ENCODE data around the gene BIN2.
A peak's percentile ranks its signal among the peaks of the same experiment; 100 is the strongest.

BIN2 gene

GRCh38 chr12:51253276-51253675 is 70.7 kb downstream of the BIN2 start:
- no peak for DNase-seq

GRCh38 chr12:51247523-51248206 is 76.3 kb downstream of the BIN2 start:
- DNase-seq, result no peak

DNA sequence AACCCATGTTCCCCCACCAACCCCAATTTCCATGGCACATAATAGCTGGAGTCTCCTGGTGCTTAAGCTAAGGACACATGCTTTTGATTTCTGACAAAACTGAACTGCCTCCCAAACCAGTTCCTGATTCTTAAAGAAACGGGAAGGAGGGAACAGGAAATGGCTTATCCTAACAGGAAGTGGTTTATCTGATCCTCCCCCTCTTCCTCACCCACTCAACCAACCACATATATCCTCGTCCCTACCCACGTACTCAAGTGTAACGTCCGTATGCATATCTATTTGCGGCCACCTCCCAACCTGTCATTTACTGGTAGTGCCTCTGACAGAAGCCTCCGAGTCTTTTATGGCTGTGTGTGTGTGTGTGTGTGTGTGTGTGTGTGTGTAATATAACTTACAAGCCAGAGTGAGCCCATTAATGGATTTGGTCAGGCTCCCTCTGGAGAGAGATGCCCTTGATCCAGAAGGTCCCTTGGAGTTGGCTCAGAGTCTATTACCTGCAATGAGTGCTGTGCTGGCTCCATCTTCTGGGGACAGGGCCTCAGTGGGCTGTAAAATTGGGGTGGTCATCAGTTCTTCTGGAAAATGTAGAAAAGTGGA is 77.6 kb downstream of the BIN2 start:
- DNase-seq, result peak; percentile 16

DNA sequence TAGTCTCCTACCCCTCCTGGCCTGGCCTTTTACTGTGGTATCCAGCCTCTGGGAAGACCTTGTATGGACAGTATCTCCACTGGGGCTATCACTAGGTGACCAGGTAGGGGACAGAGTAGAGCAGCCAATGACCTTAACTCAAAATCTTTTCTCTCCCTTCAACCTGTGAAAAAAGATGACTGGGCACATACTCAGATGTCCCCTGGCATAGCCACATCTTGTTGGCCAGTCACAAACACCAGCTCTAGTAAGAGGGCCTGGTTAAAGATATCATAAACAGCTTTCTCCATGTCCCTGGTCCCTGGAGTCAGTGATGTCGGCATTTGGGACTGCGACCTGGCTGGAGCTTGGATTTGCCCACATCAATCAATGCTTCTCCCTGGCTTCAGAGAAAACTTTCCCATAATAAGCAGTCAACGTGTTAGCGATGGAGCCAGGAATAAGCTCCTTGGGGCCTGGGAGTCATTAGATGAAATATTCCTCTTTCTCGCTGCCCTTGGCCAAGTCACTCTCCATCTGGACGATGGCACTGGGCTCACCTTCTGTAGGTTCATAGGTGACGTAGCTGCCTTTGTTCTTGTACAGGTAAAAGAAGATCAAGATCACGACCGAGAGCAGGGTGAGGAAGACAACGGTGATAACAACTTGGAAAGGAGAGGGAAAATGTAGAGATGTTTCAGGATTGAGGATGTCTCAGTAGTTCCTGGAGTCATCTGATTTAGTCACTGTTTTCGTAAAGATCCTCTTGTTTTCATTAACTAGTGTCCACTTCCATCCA is 78.3 kb downstream of the BIN2 start:
- no peak for DNase-seq

- no peak for DNase-seq
These were observed 79.7 kb downstream of the BIN2 start for GRCh38 chr12:51244269-51244668.

GRCh38 chr12:51242876-51243275 is 81.1 kb downstream of the BIN2 start:
- no peak for DNase-seq

DNA sequence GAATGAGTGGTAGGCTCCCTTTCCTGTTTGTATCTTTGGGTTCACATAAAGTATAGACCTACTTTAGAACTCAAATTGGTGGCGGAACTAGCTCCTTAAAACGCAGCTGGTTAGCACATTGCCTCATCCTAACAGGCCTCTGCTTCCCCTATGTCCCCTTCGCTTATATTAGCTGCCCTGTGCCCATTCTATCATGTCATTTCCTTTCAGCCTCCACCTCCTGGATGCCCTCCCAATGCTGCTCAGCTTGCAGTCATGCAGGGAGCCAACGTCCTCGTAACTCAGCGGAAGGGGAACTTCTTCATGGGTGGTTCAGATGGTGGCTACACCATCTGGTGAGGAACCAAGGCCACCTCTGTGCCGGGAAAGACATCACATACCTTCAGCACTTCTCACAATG is 81.9 kb downstream of the BIN2 start:
- DNase-seq, result no peak

GRCh38 chr12:51240971-51241370 is 83.0 kb downstream of the BIN2 start:
- DNase-seq, result no peak

GRCh38 chr12:51238510-51239334 is 85.3 kb downstream of the BIN2 start, which contains the start of gene DAZAP2:
Gene DAZAP2 (plus strand): TSS chr12:51238826. CDS start chr12:51238908, 82 bp downstream.
- DNase-seq, result peak; percentile 94

GRCh38 chr12:51238037-51238509 is 85.9 kb downstream of the BIN2 start:
- DNase-seq, result no peak

GRCh38 chr12:51234530-51234929 is 89.4 kb downstream of the BIN2 start:
- DNase-seq, result no peak

- DNase-seq, result no peak
These were observed 91.3 kb downstream of the BIN2 start for GRCh38 chr12:51232642-51233041.

Data from stimulated activated naive CD4-positive, alpha-beta T cell treated with Interleukin-2 at 50 U/mL for 16 hours (primary cell).